CD4-positive, alpha-beta T cell treated with Interleukin-4 for 4 hours (primary cell): ENCODE measurements around the gene CCDC63.

Source experiments
- DNase-seq: peaks from one replicate; pipeline ENCODE4 v3.0.0-alpha.2; 2020

Gene CCDC63

GRCh38 chr12:110885152-110885840 is 38.5 kb downstream of the CCDC63 start:
- DNase-seq = no peak

GRCh38 chr12:110888256-110888991 is 41.6 kb downstream of the CCDC63 start:
- DNase-seq = no peak

- no peak for DNase-seq
Observed at GRCh38 chr12:110889361-110889760, 42.6 kb downstream of the CCDC63 start.

- DNase-seq = no peak
Observed at GRCh38 chr12:110893956-110894355, 47.2 kb downstream of the CCDC63 start.

GRCh38 chr12:110896559-110896958 is 49.8 kb downstream of the CCDC63 start:
- no peak for DNase-seq

- DNase-seq = no peak
Observed at GRCh38 chr12:110901401-110901800, 54.6 kb downstream of the CCDC63 start.

- DNase-seq = no peak
Observed at GRCh38 chr12:110903511-110903910, 56.7 kb downstream of the CCDC63 start.

GRCh38 chr12:110906083-110906482 is 59.3 kb downstream of the CCDC63 start:
- no peak for DNase-seq

- DNase-seq = no peak
Observed at GRCh38 chr12:110906516-110906915, 59.7 kb downstream of the CCDC63 start.

- DNase-seq = no peak
Observed at GRCh38 chr12:110906985-110907384, 60.2 kb downstream of the CCDC63 start.

GRCh38 chr12:110907583-110907982 is 60.8 kb downstream of the CCDC63 start:
- DNase-seq = no peak

GRCh38 chr12:110908377-110909152 is 61.8 kb downstream of the CCDC63 start:
- DNase-seq = no peak

GRCh38 chr12:110912263-110912662 is 65.5 kb downstream of the CCDC63 start:
- no peak for DNase-seq

- no peak for DNase-seq
Observed at GRCh38 chr12:110913119-110914056, 66.6 kb downstream of the CCDC63 start.

GRCh38 chr12:110916295-110916875 is 69.6 kb downstream of the CCDC63 start:
- DNase-seq = no peak

GRCh38 chr12:110917467-110917866 is 70.7 kb downstream of the CCDC63 start:
- no peak for DNase-seq

- no peak for DNase-seq
Observed at GRCh38 chr12:110917961-110918360, 71.2 kb downstream of the CCDC63 start.

- DNase-seq = no peak
Observed at GRCh38 chr12:110919720-110920119, 72.9 kb downstream of the CCDC63 start.

GRCh38 chr12:110920324-110920910 is 73.6 kb downstream of the CCDC63 start, which contains the start of gene MYL2:
TSS of gene MYL2 (minus strand) at chr12:110920579. CDS start at chr12:110920529, 50 bp downstream.
- no peak for DNase-seq

GRCh38 chr12:110921262-110921661 is 74.5 kb downstream of the CCDC63 start:
- no peak for DNase-seq

GRCh38 chr12:110922652-110923051 is 75.9 kb downstream of the CCDC63 start:
- no peak for DNase-seq

- DNase-seq = no peak
Observed at GRCh38 chr12:110923192-110923591, 76.4 kb downstream of the CCDC63 start.
